Measurements from ENCODE around the gene SPTBN1.

The SPTBN1 gene

DNA sequence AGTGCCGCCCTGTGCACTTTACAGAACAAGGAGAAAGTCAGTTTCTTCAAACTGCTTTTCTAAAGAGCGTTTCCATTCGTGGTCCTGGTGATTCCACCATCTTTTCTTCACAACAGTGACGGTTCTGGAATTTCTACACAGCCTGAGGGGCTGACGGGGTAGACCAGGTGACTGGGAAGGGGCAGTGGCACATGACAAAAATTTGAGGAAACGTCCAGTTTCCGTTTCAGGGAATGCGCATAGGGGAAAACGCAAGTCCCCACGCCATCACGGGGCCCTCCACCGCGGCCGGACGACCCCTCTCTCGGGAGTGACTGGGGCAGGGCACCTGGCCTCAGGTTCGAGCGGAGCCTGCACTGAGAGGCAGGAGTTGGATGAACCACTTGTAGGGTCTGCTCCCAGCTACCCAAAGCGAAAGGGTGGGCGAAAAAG lies 980 bp upstream of the SPTBN1 start:
- Histone ChIP-seq H3K4me2 (ENCODE audit: low read length) (peak overlapping the region; percentile 85), H3F3A (ENCODE audit: insufficient read depth, low read length) (no peaks in the 10 kb centered on the region), H3K4me3 (ENCODE audit: low read depth, low read length, poor library complexity, severe bottlenecking) (peak overlapping the region; percentile 74), H4K20me1 (ENCODE audit: insufficient read depth, low read length) (no peaks in the 10 kb centered on the region), H3K79me2 (ENCODE audit: insufficient read depth, low read length) (no peaks in the 10 kb centered on the region), H3K27ac (ENCODE audit: low read depth, low read length, poor library complexity, severe bottlenecking) (no peak overlapping the region), H3K9me2 (ENCODE audit: low read depth, low read length) (no peaks in the 10 kb centered on the region), H3K9me3 (ENCODE audit: low read length) (no peaks in the 10 kb centered on the region), H3K36me3 (ENCODE audit: insufficient read depth, low read length) (no peaks in the 10 kb centered on the region), H3K4me1 (ENCODE audit: insufficient read depth, low read length, severe bottlenecking) (peaks cover 30% of the 10 kb centered on the region), H3K9ac (ENCODE audit: low read length) (no peak overlapping the region), H3K27me3 (ENCODE audit: insufficient read depth, low read length) (no peaks in the 10 kb centered on the region; the same call in 1 of the 2 replicates), H2AFZ (ENCODE audit: low read length) (no peak overlapping the region)
- no peak for TF ChIP-seq EZH2 (IDR thresholded peaks at IDR 0.05; ENCODE audit: borderline replicate concordance, low read length)
- no peak for TF ChIP-seq CTCF (IDR thresholded peaks at IDR 0.05; ENCODE audit: low read length)

GRCh38 chr2:54456362-54456611 lies 160 bp downstream of the SPTBN1 start:
- Histone ChIP-seq H4K20me1 (ENCODE audit: insufficient read depth, low read length) (no peaks in the 10 kb centered on the region), H3K4me2 (ENCODE audit: low read length) (peak overlapping the region; percentile 85), H3K9me3 (ENCODE audit: low read length) (no peaks in the 10 kb centered on the region), H3K27ac (ENCODE audit: low read depth, low read length, poor library complexity, severe bottlenecking) (no peak overlapping the region), H2AFZ (ENCODE audit: low read length) (no peak overlapping the region), H3K9me2 (ENCODE audit: low read depth, low read length) (no peaks in the 10 kb centered on the region), H3K9ac (ENCODE audit: low read length) (no peak overlapping the region; the same call in 1 of the 2 replicates), H3K27me3 (ENCODE audit: insufficient read depth, low read length) (no peaks in the 10 kb centered on the region; the same call in 1 of the 2 replicates), H3K4me3 (ENCODE audit: low read depth, low read length, poor library complexity, severe bottlenecking) (peak overlapping the region; percentile 74), H3K36me3 (ENCODE audit: insufficient read depth, low read length) (no peaks in the 10 kb centered on the region), H3K79me2 (ENCODE audit: insufficient read depth, low read length) (no peaks in the 10 kb centered on the region), H3K4me1 (ENCODE audit: insufficient read depth, low read length, severe bottlenecking) (peaks cover 31% of the 10 kb centered on the region), H3F3A (ENCODE audit: insufficient read depth, low read length) (no peaks in the 10 kb centered on the region)
- TF ChIP-seq CTCF (IDR thresholded peaks at IDR 0.05; ENCODE audit: low read length) = no peak
- no peak for TF ChIP-seq EZH2 (IDR thresholded peaks at IDR 0.05; ENCODE audit: borderline replicate concordance, low read length)

DNA sequence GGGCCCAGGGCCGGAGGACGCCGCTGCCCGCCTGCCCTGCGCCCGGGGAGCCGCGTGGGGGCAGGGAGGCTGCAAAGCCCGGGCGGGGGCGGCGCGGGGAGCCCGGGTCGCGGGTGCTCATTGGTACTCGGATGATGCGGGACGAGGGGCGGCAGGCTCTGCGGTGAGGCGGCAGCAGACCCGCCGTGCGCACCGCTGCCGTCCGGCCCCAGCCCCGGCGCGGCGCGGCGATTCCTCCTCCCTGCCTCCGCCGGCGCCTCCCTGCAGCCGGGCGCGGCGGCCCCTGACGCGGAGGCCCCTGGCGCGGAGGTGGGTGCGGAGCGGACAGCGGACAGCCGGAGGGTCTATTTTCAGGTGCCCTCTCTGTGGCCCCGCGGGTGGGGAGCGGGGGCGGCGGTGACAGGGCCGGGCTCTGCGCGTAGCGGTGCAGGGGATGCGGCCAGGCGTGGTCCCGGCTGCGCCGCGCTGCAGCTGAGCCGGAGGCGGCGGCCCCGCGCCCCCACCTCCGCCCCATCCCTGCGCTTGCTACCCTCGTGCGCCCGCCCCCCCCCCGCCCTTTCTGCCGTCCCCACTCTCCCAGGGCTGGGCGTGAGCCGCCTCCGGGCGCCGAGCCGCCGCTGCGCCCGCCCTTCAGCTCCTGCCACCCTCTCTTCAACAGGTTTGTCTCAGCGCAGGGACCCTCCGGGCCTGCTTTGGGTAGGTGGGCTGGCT lies 640 bp downstream of the SPTBN1 start:
- TF ChIP-seq EZH2 (IDR thresholded peaks at IDR 0.05; ENCODE audit: borderline replicate concordance, low read length) = no peak
- Histone ChIP-seq H3K36me3 (ENCODE audit: insufficient read depth, low read length) (no peaks in the 10 kb centered on the region), H3K4me2 (ENCODE audit: low read length) (peak overlapping the region; percentile 85), H4K20me1 (ENCODE audit: insufficient read depth, low read length) (no peaks in the 10 kb centered on the region), H3F3A (ENCODE audit: insufficient read depth, low read length) (no peaks in the 10 kb centered on the region), H3K9me3 (ENCODE audit: low read length) (no peaks in the 10 kb centered on the region), H3K79me2 (ENCODE audit: insufficient read depth, low read length) (no peaks in the 10 kb centered on the region), H3K27ac (ENCODE audit: low read depth, low read length, poor library complexity, severe bottlenecking) (no peak overlapping the region), H2AFZ (ENCODE audit: low read length) (no peak overlapping the region), H3K9ac (ENCODE audit: low read length) (peak overlapping the region; percentile 61; the same call in 1 of the 2 replicates), H3K27me3 (ENCODE audit: insufficient read depth, low read length) (no peaks in the 10 kb centered on the region; the same call in 1 of the 2 replicates), H3K4me3 (ENCODE audit: low read depth, low read length, poor library complexity, severe bottlenecking) (peak overlapping the region; percentile 74), H3K9me2 (ENCODE audit: low read depth, low read length) (no peaks in the 10 kb centered on the region), H3K4me1 (ENCODE audit: insufficient read depth, low read length, severe bottlenecking) (peaks cover 35% of the 10 kb centered on the region)

Measured in OCI-LY1 (cell line).